ENCODE results near the gene ZNF429.
A peak's percentile ranks its signal among the peaks of the same experiment; 100 is the strongest.
"Not testable (repeated sequence)": the region's sequence is repeated elsewhere in the genome, so short reads cannot be mapped to it uniquely, and the experiment has no call there.

The ZNF429 gene

DNA sequence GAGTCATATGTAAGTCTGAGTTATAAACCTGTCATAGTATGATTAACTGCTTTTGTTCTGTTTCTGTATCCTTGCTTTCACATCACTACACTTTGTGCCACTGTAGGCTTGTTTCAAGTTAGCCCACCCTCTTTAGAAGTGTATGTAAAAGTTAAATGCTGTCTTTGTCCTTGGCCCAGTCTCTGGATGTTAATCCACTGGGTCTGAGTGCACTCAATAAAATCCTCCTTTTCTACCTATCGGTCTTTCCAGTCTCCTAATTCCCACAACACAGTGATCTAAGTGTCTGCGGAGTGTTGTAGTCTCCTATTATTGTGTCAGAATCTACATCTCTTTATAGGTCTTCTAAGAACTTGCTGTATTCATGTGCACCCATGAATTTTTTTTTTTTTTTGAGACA, 14.1 kb downstream of the ZNF429 start:
- no peak for DNase-seq

DNA sequence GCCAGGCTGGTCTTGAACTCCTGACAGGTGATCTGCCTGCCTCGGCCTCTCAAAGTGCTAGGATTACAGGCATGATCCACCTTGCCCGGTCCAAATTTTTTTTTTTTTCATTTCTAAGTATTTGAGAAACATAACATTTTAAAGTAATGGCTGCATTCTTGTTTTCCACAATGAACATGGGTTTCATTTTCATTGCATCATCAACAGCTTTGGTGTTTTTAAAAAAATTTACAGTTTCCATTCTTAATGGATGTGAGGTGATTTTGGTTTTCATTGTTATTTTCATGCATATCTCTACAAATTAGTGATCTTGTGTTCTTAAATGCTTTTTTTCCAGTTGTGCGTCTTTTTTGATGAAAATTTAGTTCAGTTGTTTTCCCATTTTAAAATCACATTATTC, 27.5 kb downstream of the ZNF429 start:
- DNase-seq = no peak

DNA sequence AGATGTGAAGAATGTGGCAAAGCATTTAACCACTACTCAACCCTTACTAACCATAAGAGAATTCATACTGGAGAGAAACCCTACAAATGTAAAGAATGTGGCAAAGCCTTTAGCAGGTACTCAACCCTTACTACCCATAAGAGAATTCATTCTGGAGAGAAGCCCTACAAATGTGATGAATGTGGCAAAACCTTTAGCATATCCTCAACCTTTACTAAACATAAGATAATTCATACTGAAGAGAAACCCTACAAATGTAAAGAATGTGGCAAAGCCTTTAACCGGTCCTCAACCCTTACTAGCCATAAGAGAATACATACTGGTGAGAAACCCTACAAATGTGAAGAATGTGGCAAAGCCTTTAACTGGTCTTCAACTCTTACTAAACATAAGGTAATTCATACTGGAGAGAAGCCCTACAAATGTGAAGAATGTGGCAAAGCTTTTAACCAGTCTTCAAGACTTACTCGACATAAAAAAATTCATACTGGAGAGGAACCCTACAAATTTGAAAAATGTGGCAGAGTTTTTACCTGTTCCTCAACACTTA, 31.4 kb downstream of the ZNF429 start:
- DNase-seq = not testable (repeated sequence)

DNA sequence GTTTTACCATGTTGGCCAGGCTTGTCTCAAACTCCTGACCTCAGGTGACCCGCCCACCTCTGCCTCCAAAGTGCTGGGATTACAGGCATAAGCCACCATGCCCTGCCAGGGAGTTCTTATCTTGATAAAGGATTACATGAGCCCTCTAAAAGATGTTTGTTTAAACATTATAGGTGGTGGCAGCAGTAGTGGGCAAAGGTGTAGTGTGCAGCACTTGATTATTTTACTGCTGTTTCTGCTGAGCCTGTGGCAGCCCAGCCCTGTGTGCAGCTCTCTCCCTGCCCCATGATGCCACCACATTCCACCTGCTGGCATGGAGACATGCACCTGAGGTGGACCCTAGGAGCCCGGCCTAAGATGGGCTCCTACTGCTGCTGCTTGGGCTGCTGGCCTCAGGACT, 54.0 kb downstream of the ZNF429 start:
- DNase-seq = no peak

DNA sequence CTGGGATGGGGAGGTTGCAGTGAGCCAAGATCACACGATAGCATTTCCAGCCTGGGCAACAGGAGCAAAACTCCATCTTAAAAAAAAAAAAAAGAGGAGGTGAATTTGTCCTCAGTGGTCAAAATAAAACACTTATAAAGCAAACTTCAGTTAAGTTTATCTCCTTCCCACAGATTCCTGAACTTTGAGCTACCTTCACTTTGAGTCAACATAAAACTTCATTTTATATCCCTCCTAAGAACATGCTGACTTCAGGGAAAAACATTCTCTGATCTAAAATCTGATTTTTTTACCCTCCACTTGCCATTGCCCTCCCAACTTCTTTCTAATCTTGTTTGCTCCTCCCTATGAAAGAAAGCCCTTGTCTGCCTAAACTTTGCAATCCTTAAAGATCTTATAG, 59.0 kb downstream of the ZNF429 start:
- no peak for DNase-seq

DNA sequence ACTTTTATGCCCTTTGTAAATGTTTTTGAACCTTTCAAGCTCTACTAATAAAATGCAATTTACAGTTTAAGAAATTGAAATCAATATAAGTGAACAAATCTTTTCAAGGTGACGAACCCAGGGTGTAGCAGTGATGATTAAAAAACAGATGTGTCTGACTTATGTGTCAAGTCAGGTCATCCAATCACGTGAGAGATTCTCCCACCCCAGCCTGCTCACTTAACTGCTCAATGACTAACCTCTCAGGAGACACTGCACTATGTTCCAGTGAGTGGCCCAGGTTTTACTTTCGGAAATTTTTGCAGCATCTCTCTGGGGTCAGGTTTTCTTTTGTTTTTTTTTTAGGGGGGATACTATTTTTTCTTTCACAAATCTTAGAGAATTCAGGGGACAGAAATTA, 60.7 kb downstream of the ZNF429 start:
- peak; percentile 3 for DNase-seq

DNA sequence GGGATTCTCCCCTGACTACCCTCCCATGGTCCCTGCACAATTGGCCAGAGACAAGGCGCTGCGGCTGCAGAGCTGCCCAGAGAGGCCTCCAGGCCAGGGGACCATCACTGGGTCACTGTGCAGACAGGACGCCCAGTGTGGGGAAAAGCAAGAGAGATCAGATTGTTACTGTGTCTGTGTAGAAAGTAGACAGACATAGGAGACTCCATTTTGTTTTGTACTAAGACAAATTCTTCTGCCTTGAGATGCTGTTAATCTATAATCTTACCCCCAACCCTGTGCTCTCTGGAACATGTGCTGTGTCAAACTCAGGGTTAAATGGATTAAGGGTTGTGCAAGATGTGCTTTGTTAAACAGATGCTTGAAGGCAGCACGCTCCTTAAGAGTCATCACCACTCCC, 62.4 kb downstream of the ZNF429 start:
- not testable (repeated sequence) for DNase-seq

DNA sequence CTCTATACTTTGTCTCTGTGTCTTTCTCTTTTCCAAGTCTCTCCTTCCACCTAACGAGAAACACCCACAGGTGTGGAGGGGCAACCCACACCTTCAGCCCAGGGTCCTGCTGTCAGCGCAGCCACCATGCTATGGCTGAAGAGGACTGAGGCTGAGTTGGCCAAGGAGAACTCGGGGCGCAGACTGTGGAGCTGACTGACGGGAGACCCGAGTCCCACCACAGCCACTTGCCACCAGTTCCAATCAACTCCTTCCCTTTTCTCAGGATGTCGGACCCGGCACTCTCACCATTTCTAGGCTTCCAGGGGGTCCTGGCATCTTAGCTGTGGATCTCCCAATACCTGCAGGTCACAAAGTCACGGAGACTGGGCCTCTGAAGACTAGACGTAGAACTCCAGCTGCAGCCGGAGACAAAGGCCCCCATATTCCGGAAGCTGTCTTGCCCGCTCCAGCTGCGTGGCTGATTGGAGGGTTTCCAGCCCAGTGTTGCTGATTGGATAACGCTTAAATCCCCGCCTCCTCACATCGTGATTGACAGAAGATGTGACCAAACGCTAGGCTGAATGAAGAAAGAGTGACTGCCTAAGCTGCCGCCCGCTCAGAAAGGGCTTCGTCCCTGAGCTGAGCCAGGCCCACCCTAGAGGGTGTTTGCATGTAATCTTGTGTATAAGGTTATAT, 63.6 kb downstream of the ZNF429 start:
- peak; percentile 64 for DNase-seq

DNA sequence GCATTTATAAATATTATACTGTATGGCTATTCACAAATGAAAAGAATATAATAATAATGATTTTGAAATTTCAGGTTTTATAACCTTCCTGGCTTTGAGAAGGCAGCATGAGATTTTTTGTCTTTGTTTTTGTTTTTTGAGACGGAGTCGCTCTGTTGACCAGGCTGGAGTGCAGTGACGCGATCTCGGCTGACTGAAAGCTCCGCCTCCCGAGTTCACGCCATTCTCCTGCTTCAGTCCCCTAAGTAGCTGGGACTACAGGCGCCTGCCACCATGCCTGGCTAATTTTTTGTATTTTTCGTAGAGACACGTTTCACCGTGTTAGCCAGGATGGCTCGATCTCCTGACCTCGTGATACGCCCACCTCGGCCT, 64.1 kb downstream of the ZNF429 start:
- peak; percentile 6 for DNase-seq

DNA sequence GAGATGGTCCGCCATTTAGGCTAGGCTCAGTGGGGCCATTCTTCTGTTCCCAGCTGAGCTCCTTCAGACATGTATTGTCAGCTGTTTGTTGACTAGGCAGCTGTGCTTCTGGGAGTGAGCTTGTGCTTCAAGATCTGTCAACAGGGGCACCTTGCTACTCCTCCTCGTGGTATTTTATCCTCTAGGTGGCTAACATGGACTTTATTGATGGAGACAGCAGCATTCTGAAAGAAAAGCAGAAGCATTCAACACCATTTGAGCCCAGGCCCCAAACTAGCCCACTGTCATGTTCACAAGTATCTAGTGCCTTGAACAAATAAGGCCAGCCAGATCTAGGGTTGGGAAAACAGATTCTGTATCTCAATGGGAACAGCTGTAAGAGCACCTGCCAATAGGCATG, 65.9 kb downstream of the ZNF429 start:
- no peak for DNase-seq

DNA sequence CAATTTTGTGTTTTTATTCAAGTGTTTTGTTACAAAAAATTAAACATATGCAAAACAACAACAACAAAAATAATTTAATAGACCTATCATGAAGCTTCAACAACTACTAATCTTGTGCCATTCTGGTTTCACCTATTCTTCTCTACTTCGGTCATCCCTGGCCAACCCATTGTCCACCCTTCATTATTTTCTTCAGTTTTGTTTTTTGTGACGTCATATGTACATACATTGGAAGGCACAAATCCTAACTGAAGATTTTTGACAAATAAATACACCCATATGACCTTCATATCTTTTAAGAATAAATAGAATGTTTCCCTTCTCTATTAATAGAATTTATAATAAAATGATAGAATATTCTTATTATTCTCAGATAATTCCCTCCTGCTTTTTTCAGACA, 69.2 kb downstream of the ZNF429 start:
- DNase-seq = no peak

DNA sequence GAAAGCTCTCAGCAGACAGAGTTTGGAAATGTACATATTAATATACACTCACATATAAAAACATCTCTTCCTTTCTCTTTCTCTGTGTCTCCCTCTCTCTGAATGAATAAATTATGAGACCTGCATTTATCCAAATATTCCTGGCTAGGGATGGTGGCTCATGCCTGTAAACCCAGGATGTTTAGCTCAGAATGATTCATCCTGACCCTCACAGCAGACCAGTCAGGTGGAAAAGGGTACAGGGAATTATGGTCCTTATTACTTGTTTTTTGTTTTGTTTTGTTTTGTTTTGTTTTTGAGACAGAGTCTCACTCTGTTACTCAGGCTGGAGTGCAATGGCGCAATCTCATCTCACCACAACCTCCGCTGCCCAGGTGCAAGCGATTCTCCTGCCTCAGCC, 71.1 kb downstream of the ZNF429 start:
- DNase-seq = no peak

DNA sequence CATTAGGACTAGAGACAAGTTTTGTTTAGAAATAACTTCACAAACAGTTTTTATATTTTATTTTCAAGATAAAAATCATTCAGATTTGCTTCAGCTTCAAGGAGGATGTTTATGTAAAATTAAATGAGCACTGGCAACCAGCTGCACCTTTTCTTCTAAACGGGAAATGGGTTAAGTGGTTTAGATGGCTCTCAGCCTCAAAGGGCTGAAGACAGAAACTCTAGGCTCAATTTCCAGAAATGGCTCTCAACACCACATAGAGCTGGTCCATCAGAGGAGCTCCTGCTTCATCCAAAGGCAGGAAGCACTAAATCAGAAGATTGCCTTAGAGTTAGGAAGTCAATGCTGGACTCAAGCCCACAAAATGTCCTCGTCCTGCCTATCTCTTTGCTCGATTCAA, 74.7 kb downstream of the ZNF429 start:
- DNase-seq = no peak

DNA sequence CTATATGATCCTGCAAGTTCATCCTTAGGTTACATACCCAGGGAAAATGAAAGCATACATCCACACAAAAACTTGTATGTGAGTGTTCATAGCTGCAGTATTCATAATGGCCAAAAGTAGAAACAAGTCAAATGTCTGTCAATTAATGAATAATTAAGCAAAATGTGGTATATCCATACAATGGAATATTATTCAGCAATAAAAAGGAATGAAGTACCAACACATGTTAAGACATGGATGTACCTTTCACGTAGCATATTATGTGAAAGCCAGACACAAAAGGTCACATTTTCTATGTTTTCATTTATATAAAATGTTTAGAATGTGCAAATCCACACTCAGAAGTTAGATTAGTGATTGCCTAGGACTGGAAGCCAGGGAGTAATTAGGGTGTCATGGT, 75.4 kb downstream of the ZNF429 start:
- no peak for DNase-seq

DNA sequence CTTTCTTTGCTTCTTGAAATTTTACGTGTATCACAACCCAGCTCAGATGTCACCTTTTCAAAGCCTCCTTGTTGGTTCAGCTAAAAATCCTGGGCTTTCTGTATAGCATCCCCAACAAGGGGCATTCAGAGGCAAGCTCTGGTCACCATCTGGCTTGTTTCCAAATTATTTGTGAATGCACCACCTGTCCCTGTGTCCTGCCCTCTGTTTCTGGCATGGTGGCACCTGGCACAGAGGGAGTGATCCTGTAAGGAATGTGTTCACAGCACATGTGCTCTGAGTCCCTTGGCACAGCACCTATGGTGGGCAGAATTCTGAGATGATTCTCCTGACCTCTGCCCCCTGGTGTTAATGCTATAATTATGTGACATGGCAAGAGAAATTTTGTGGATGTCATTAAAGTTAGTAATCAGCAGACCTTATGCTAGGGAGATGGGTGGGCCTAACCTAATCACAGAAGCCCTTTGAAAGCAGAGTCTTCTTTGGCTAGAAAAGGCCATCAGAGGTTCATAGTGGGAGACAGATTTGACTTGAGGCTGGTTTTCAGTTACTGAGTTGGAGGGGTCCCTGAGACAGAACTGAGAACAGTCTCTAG, 76.3 kb downstream of the ZNF429 start:
- no peak for DNase-seq

DNA sequence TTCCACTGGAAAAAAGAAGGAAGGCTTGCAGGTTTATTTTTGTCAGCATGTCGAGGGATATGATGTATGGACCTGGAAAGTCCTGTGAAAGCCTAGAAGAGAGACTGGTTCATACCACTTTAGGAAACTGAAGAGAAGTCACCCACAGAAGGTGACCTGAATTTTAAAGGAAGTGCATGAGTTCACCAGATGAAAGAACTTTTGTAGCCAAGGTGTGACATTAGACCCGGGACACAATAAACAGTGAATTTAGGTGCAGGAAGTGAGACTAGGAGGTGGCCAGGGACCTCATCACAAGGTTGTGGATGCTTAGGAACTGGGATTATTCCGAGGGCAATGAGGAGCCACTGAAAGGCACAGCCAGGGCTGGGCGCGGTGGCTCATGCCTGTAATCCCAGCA, 79.1 kb downstream of the ZNF429 start:
- DNase-seq = no peak

DNA sequence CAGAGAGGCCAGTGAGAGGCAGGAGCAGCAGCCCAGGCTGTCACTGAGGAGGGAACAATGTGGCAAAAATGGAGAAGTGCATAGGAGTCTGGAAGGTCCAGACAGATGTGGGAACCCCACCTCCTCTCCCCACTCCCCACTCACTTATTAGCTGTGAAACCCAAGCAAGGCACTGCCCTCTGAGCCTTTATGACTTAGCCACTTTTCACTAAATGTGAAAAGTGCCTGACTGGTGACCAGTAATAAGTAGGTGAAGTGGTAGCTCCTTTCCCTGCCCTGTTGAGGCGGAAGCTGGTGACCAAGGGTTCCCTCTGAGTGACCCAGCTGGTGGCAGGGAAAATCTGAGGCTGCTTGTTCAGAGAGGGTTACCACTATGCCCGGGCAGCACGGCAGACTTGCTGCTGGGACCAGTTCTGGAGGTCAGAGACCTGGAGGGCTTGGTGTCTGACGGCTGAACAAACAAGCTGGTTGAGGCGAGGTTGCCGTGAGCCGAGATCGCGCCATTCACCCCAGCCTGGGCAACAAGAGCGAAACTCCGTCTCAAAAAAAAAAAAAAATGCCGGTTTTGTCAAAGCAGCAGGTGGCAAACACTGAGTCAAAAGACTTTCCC, 80.0 kb downstream of the ZNF429 start:
- no peak for DNase-seq

DNA sequence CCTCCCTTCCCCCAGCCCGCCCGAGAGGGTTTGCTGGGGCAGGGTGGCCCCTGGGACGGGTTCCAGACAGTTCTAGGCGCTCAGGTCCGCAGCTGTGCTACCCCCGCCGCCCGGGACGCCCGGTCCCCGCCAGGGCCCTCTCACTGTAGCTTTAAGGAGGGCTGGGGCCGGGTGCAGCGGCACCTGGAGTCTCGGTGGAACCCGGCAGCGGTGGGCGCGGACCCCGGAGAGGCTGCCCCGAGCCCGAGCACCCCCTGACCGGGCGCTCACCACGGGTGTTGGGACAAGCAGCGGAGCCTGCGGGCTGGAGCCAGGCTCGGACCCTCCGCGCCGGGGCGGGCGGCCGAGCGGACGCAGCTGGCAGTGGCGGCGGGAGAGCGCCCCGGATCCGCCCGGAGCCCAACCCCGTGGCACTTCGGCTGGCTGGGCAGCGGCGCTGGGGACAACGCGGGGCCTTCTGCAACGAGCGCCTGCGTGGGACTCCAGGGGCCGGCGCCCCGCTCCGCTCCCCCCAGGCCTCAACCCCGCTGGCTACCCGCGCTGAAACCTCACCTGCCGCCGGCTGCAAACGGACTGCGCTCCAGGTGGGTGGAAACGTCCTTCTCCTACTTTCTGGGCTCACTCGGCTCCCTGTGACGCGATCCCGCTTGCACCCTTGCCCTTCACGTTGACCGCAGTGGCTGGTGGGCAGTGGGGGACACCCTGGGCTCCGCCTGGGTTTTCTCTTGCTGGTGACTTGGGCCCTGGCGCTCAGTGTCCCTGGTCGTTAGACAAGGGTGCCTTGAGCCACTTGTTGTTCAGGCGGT, 81.1 kb downstream of the ZNF429 start:
- DNase-seq = no peak

DNA sequence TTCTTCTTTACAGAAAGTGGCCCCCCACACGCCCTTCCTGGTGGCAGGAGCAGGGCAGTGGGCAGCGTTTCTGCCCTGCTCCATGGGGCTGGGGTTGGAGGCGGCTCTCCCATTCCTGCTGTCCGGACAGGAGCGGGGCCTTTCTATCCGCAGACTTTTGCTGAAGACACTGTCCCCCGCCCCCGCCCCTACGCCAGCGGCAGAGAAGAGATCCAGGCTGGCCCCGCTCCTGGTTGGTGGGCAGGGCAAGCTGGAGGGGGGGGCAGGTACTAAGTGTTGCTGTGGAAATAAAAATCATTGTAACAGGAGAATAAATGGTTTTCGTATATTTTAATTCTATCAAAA, 81.7 kb downstream of the ZNF429 start:
- no peak for DNase-seq

DNA sequence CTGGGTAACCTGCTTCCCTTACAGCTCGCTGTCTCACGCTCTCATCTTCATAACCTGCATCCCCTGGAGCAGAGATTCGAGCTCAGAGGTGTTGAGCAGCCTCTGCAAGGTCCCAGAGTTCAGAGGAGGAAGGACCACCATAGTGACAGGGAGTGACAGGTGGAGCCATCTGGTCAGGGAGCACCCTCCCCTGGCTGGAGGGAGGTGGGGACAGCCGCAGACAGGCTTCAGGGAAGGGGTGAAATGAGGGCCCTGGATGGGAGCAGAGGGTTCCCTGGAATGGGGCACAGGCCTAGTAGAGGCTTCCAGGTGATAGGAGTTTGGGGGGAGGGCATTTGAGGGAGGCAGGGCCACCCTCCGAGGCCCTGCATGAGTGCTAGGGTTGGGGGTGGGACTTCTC, 82.1 kb downstream of the ZNF429 start:
- no peak for DNase-seq

DNA sequence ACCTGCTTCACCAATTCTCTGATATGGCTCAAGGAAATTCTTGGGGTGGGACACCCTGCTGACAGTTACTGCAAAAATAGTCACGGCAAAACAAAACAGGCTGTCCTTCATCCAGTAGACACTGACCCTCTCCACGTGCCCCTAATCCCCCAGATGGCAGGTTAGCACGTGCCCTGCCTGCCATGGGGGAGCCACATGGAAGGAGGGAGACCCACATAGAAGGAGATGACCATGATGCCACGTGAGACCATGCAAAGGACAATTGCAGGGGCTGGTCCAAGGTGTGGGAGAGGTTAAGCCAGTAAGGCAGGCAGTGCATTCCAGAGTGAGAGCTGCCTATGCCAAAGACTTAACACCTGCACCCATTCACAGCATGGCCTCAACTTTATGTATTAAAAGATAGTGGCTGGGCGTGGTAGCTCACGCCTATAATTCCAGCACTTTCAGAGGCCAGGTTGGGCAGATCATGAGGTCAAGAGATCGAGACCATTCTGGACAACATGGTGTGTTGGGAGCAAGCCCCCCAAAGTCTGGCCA, 82.7 kb downstream of the ZNF429 start:
- DNase-seq = no peak

DNA sequence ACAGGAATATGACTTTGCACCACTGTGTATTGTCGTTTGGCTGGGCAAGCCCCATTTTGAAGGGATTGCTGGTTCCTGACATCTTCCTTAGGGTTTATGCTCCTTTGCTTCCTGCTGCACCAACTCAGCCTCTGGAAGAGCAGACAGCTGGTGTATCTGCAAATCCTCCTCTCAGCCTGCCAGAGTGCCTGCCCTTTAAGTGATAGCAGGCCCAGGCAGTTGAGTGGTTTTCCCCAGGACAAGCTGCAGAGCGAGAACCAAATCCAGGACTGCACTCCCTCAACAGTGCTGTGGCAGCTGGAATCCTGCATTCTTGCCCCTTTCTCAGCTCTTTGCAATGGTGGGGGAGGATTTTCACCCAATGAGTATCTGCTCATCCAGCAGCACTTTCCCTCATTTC, 85.5 kb downstream of the ZNF429 start:
- DNase-seq = no peak

DNA sequence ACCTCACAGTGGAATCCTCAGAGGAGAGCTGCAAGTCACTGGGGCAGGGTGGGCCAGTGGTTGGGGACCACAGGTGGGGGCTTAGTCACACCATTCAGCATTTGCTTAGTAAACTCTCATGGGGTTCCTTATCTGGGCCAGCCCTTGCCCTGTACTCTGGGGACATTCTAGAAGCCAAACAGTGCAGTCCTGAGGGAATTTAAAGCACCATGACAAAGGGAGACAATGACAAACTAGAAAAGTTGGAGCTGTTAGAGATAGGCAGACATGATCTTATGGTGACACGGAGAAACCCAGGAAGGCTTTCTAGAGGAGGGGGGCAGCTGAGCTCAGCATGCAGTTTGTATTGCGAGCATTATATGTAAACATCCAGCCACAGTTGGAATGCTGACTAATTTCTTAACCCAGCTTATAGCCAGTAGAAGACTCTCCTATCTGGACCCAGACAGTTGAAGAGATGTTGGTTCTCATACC, 87.6 kb downstream of the ZNF429 start:
- no peak for DNase-seq

Measured in activated CD4-positive, alpha-beta T cell treated with anti-CD3 and anti-CD28 coated beads, Interleukin-2, amount 50 U/mL, for 16 hours (primary cell).